Ascending aorta (tissue), 2 donors: Measurements from ENCODE around the gene LDHD. TPM values are rescaled to one million over a fixed set of nuclear protein-coding genes. Genes with fewer than 3 reads are reported as not detected.
A peak's percentile ranks its signal among the peaks of the same experiment; 100 is the strongest.

Experiments used
- DNase-seq, 2 donors: peaks; one replicate each; pipeline ENCODE4 v3.0.0-alpha.2; 2019; ENCODE audit warnings: low spot score in 2 of 2
- H3K27ac ChIP-seq, 2 donors: fragments of 200-600 bp; sonication (generic); one replicate each; pipeline ENCODE4 v1.5.1; 2016 to 2017; ENCODE audit warnings: mild to moderate bottlenecking in 1 of 2
- H3K27me3 ChIP-seq: fragments of 200-600 bp; sonication (generic); one replicate; pipeline ENCODE4 v1.5.1; 2017
- H3K36me3 ChIP-seq, 2 donors: fragments of 200-600 bp; sonication (generic); one replicate each; pipeline ENCODE4 v1.5.1; 2016
- H3K4me1 ChIP-seq, 2 donors: fragments of 200-600 bp; sonication (generic); one replicate each; pipeline ENCODE4 v1.5.1; 2016 to 2017; ENCODE audit warnings: mild to moderate bottlenecking in 1 of 2
- H3K4me3 ChIP-seq, 2 donors: fragments of 200-600 bp; sonication (generic); one replicate each; pipeline ENCODE4 v1.5.1; 2016 to 2017; ENCODE audit warnings: mild to moderate bottlenecking in 1 of 2
- H3K9me3 ChIP-seq, 2 donors: fragments of 200-600 bp; sonication (generic); one replicate each; pipeline ENCODE4 v1.5.1; 2016
- intact Hi-C: fragments of 100-400 bp; cut with DNase I; formaldehyde crosslinking; loops from one replicate; pipeline ENCODE4 v1.15.1; 2023
- total RNA-seq: library from RNA; depleted of rRNA; stranded (reverse); fragments of >200 nt; gene quantifications from one replicate; pipeline ENCODE4 v1.1.0, GENCODE V29; 2016
- TF ChIP-seq, protein P1 (sequence below), 3 experiments: fragments of 200-600 bp in 2 of 3; fragments of 450-650 bp in 1 of 3; sonication (generic) in 2 of 3; IDR thresholded peaks; one replicate each; pipeline ENCODE4 v1.5.1; 2016 to 2019; ENCODE audit warnings: antibody characterized with exemption in 3 of 3, mild to moderate bottlenecking in 1 of 3, moderate library complexity in 1 of 3

Gene LDHD
- total RNA-seq, 1 donor from 2014 or later = 7.5 TPM

DNA sequence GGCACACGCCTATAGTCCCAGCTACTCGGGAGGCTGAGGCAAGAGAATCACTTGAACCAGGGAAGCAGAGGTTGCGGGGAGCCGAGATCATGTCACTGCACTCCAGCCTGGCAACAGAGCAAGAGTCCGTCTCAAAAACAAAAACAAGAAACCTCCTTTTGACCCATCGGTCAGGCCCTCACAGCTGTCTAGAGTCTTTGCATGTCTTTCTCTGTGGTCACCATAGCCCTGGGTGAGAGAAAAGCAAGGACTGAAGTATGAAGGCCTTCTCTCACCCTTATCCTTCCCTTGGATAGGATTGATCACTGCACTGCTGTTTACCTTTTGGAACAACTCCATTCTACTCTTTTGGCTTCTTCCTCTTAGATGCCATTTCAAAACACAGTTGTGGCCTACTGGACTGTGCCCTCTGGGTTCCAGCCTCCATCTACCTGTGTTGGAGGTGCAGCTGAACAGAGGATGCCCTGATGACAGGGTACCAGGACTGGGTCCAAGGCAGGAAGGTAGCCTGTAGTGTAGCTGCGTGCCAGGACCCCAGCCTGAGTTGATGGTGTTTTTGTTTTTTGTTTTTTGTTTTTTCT is 37.1 kb downstream of the LDHD start:
- intact Hi-C loops = no loop called here
- H3K36me3 ChIP-seq = no peaks in the 10 kb centered on the region
- no peaks in the 10 kb centered on the region for H3K9me3 ChIP-seq
- H3K4me3 ChIP-seq = no peak overlapping the region
- H3K4me1 ChIP-seq = no peaks in the 10 kb centered on the region
- TF ChIP-seq, protein P1, sequence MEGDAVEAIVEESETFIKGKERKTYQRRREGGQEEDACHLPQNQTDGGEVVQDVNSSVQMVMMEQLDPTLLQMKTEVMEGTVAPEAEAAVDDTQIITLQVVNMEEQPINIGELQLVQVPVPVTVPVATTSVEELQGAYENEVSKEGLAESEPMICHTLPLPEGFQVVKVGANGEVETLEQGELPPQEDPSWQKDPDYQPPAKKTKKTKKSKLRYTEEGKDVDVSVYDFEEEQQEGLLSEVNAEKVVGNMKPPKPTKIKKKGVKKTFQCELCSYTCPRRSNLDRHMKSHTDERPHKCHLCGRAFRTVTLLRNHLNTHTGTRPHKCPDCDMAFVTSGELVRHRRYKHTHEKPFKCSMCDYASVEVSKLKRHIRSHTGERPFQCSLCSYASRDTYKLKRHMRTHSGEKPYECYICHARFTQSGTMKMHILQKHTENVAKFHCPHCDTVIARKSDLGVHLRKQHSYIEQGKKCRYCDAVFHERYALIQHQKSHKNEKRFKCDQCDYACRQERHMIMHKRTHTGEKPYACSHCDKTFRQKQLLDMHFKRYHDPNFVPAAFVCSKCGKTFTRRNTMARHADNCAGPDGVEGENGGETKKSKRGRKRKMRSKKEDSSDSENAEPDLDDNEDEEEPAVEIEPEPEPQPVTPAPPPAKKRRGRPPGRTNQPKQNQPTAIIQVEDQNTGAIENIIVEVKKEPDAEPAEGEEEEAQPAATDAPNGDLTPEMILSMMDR (IDR thresholded peaks at IDR 0.05) = no peak
- no peak overlapping the region for H3K27ac ChIP-seq
- H3K27me3 ChIP-seq = no peaks in the 10 kb centered on the region
- DNase-seq = no peak

DNA sequence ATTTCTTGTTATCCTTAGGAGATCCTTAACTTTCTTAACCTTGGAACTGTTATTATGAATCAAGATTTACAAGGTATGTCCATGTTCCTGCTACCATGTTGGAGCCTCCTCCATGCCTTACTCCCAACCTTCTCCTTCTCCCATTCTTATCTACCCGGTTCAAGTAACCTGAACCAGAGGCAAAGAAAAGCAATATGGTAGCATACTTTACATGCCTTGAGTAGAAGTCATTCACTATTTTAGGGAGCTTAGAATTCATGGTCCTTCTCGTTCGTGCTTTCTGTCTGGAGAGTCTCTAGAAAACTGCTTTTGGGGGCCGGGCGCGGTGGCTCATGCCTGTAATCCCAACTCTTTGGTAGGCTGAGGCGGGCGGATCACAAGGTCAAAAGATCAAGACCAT is 37.7 kb downstream of the LDHD start:
- Histone ChIP-seq H3K9me3 (no peaks in the 10 kb centered on the region), H3K4me1 (no peaks in the 10 kb centered on the region), H3K36me3 (no peaks in the 10 kb centered on the region), H3K27ac (no peak overlapping the region), H3K4me3 (no peak overlapping the region), H3K27me3 (no peaks in the 10 kb centered on the region)
- no peak for DNase-seq
- intact Hi-C loops = no loop called here
- TF ChIP-seq, protein P1 (IDR thresholded peaks at IDR 0.05) = no peak

DNA sequence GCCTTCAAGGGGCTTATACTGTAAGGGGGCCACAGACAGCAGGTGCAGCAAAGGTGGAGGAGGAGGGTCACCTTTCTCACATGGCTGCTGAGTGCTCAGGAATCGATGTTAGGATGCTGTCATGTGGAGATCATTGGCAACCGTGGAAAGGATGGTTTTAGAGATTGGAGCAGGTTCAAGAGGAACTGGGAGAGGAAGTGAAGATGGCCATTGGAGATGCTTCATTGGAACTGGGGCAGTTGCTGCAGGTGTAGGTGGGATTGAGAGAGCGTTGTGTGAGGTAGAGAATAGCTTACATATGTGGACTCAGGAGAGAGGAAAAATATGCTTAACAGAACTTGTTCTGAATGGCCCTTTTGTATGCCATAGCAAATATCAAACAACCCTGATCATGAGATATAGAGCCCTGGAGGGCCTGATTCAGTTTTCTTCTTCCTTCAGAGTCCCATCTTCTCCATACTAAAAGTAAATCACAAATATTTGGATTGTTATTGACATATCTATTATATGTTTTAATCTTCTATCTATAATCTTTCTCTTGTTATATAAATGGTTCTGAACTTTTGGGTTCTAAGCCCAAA is 40.8 kb downstream of the LDHD start:
- Histone ChIP-seq H3K4me3 (no peak overlapping the region), H3K27me3 (no peaks in the 10 kb centered on the region), H3K36me3 (no peaks in the 10 kb centered on the region), H3K9me3 (no peaks in the 10 kb centered on the region), H3K27ac (no peak overlapping the region), H3K4me1 (no peaks in the 10 kb centered on the region)
- TF ChIP-seq, protein P1 (IDR thresholded peaks at IDR 0.05) = no peak
- DNase-seq = no peak
- intact Hi-C loops = no loop called here

DNA sequence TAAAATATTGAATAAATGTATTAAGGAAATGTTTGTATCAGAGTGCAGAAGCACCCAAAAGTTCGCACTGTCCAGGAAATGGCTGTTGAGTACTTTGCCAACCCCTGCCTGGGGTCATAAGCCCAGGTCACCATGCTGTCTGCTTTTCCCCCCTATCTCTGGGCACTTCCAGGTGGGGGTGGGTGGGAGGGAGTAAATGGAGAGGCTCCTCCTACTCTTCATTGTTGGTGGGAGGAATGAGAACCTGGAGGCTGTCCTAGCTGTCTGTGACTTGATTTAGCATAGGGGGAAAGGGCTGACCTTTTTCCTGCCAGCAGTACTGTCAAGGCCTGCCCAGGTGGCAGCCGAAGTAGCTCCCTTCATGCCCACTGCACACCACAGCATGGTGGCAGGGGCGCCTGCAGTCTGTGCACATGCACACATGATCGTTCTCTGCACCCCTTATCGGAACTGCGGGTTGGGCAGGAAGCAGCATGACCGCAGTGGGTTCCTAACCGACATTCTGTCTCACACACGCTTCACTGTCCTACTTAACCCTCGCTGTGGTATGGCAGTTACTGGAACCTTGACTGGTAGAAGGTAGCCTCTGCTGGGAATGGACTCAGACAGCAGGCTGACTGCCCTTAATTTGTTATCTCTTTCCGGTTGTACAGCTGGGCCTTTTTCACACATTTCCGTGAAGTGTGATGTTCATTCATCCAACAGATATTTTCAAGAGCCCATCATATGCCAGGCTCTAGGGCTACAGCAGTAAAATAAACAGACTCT is 41.5 kb downstream of the LDHD start:
- TF ChIP-seq, protein P1 (IDR thresholded peaks at IDR 0.05) = no peak
- Histone ChIP-seq H3K4me1 (no peaks in the 10 kb centered on the region), H3K9me3 (no peaks in the 10 kb centered on the region), H3K27ac (no peak overlapping the region), H3K27me3 (no peaks in the 10 kb centered on the region), H3K4me3 (no peak overlapping the region), H3K36me3 (no peaks in the 10 kb centered on the region)
- DNase-seq = peak in 1 of 2 donors; percentile 23
- intact Hi-C loops = no loop called here

DNA sequence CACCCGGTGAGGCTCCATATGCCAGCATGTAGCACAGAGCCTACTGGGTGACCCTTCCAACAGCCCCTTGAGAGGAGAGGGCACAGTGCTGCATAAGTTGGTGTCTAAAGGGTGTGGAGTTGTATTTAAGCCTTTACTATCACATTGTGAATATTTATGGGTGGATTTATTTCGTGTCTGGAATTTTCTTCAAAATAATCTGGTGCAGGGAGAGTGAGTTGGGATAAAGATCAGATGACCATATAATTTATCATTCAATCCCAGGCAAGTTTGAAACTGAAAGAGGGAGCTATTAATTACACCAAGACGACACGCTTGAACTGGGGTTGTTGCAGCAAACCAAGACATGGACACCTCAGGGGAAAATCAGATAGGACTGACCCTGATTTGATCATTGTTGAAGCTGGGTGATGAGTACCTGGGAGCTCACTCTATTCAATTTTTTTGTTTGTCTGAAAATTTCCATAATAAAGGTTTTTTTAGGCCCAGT is 42.2 kb downstream of the LDHD start:
- Histone ChIP-seq H3K4me1 (no peaks in the 10 kb centered on the region), H3K36me3 (no peaks in the 10 kb centered on the region), H3K27me3 (no peaks in the 10 kb centered on the region), H3K27ac (no peak overlapping the region), H3K4me3 (no peak overlapping the region), H3K9me3 (no peaks in the 10 kb centered on the region)
- intact Hi-C loops = no loop called here
- TF ChIP-seq, protein P1 (IDR thresholded peaks at IDR 0.05) = no peak
- DNase-seq = no peak
